Pulmonary artery endothelial cell (primary cell): ENCODE measurements around the gene TMEM11. TPM values are rescaled to one million over a fixed set of nuclear protein-coding genes. Genes with fewer than 3 reads are reported as not detected.
"Not testable (repeated sequence)": the region's sequence is repeated elsewhere in the genome, so short reads cannot be mapped to it uniquely, and the experiment has no call there.

Experiments
- DNase-seq: peaks from one replicate; pipeline ENCODE4 v3.0.0-alpha.2; 2011; ENCODE audit warnings: low read depth, low spot score
- total RNA-seq: library from RNA; depleted of rRNA; stranded (reverse); fragments of >200 nt; gene quantifications from 2 replicates; pipeline ENCODE4 v1.2.3, GENCODE V29; 2014

TMEM11 gene
- total RNA-seq, 1 donor from 2014 or later, result 23.5 TPM

- DNase-seq, result no peak
These were observed 29.0 kb upstream of the TMEM11 start for GRCh38 chr17:21242780-21243515.

GRCh38 chr17:21242026-21242697, 28.2 kb upstream of the TMEM11 start:
- DNase-seq, result no peak

- DNase-seq, result no peak
These were observed 27.6 kb upstream of the TMEM11 start for GRCh38 chr17:21241564-21241963.

GRCh38 chr17:21240369-21241055, 26.6 kb upstream of the TMEM11 start:
- no peak for DNase-seq

GRCh38 chr17:21239680-21240368, 25.9 kb upstream of the TMEM11 start:
- DNase-seq, result no peak

GRCh38 chr17:21235921-21236320, 22.0 kb upstream of the TMEM11 start:
- DNase-seq, result no peak

- DNase-seq, result no peak
These were observed 19.8 kb upstream of the TMEM11 start for GRCh38 chr17:21233581-21234347.

- no peak for DNase-seq
These were observed 18.2 kb upstream of the TMEM11 start for GRCh38 chr17:21232033-21232749.

- DNase-seq, result no peak
These were observed 17.6 kb upstream of the TMEM11 start for GRCh38 chr17:21231533-21231932.

- no peak for DNase-seq
These were observed 14.9 kb upstream of the TMEM11 start for GRCh38 chr17:21228845-21229244.

- no peak for DNase-seq
These were observed 14.2 kb upstream of the TMEM11 start for GRCh38 chr17:21228111-21228510.

- DNase-seq, result not testable (repeated sequence)
These were observed 13.3 kb upstream of the TMEM11 start for GRCh38 chr17:21227277-21227676.

GRCh38 chr17:21223086-21223485, 9.1 kb upstream of the TMEM11 start:
- no peak for DNase-seq

GRCh38 chr17:21218831-21219380, 4.9 kb upstream of the TMEM11 start:
- DNase-seq, result no peak

- no peak for DNase-seq
These were observed 4.1 kb upstream of the TMEM11 start for GRCh38 chr17:21218101-21218500.

GRCh38 chr17:21217346-21217745, 3.4 kb upstream of the TMEM11 start:
- no peak for DNase-seq

- DNase-seq, result no peak
These were observed 2.0 kb upstream of the TMEM11 start for GRCh38 chr17:21215935-21216334.

GRCh38 chr17:21214777-21215541, 998 bp upstream of the TMEM11 start:
- no peak for DNase-seq

GRCh38 chr17:21213638-21214014, 335 bp downstream of the TMEM11 start:
- DNase-seq, result no peak
